ENCODE results near the gene RASSF6. TPM values are rescaled to one million over a fixed set of nuclear protein-coding genes. Genes with fewer than 3 reads are reported as not detected.
"Not testable (repeated sequence)": the region's sequence is repeated elsewhere in the genome, so short reads cannot be mapped to it uniquely, and the experiment has no call there.

RASSF6 gene
- total RNA-seq, 2 donors from 2014 or later: 13.8 to 38.9 TPM

DNA sequence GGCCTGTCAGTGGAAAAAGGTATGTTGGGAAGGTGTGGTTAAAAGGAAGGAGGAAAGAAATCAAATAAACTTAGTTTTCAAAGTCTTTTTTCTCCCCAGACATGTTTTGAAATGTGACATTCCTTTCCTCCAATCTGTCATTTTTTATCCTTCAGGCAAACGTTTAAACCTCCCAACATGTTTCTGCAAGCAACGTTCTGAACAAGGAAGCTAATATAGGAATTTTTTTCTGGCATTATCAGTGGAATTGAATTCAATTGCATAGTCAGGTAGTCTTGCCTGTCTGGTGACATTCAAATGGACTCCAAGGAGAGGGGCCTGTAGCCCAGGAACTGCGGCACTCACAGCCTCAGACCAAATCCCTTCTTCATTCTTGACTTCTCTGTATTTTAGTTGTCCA, 30.0 kb upstream of the RASSF6 start:
- intact Hi-C loops (cut with DNase I): loop anchor here (2.0 to 10.0 kb wide), 3 partner anchors 57 to 335 kb away; no protein-coding TSS in a partner anchor
- no peaks in the 10 kb centered on the region for H3K4me1 ChIP-seq
- TF ChIP-seq, protein P1, sequence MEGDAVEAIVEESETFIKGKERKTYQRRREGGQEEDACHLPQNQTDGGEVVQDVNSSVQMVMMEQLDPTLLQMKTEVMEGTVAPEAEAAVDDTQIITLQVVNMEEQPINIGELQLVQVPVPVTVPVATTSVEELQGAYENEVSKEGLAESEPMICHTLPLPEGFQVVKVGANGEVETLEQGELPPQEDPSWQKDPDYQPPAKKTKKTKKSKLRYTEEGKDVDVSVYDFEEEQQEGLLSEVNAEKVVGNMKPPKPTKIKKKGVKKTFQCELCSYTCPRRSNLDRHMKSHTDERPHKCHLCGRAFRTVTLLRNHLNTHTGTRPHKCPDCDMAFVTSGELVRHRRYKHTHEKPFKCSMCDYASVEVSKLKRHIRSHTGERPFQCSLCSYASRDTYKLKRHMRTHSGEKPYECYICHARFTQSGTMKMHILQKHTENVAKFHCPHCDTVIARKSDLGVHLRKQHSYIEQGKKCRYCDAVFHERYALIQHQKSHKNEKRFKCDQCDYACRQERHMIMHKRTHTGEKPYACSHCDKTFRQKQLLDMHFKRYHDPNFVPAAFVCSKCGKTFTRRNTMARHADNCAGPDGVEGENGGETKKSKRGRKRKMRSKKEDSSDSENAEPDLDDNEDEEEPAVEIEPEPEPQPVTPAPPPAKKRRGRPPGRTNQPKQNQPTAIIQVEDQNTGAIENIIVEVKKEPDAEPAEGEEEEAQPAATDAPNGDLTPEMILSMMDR (IDR thresholded peaks at IDR 0.05): no peak
- H3K9me3 ChIP-seq: no peaks in the 10 kb centered on the region
- H3K36me3 ChIP-seq: no peaks in the 10 kb centered on the region
- no peak overlapping the region for H3K27ac ChIP-seq
- H3K4me3 ChIP-seq: no peak overlapping the region
- no peaks in the 10 kb centered on the region for H3K27me3 ChIP-seq
- no peak overlapping the region for H3K9ac ChIP-seq (ENCODE audit: low read depth in 2 of 2, low read length in 2 of 2)
- DNase-seq: no peak

GRCh38 chr4:73648478-73648877, 28.2 kb upstream of the RASSF6 start:
- DNase-seq: no peak
- Histone ChIP-seq H3K9ac (ENCODE audit: low read depth in 2 of 2, low read length in 2 of 2) (no peak overlapping the region), H3K4me1 (no peaks in the 10 kb centered on the region), H3K4me3 (no peak overlapping the region), H3K36me3 (no peaks in the 10 kb centered on the region), H3K27ac (no peak overlapping the region), H3K27me3 (no peaks in the 10 kb centered on the region), H3K9me3 (no peaks in the 10 kb centered on the region)
- intact Hi-C loops (cut with DNase I): no loop called here
- TF ChIP-seq, protein P1 (IDR thresholded peaks at IDR 0.05): no peak

GRCh38 chr4:73646117-73646516, 25.9 kb upstream of the RASSF6 start:
- H3K36me3 ChIP-seq: no peaks in the 10 kb centered on the region
- H3K27ac ChIP-seq: no peak overlapping the region
- intact Hi-C loops (cut with DNase I): no loop called here
- no peaks in the 10 kb centered on the region for H3K4me1 ChIP-seq
- H3K27me3 ChIP-seq: no peaks in the 10 kb centered on the region
- TF ChIP-seq, protein P1 (IDR thresholded peaks at IDR 0.05): no peak
- no peaks in the 10 kb centered on the region for H3K9me3 ChIP-seq
- DNase-seq: no peak
- H3K4me3 ChIP-seq: no peak overlapping the region
- H3K9ac ChIP-seq (ENCODE audit: low read depth in 2 of 2, low read length in 2 of 2): no peak overlapping the region

DNA sequence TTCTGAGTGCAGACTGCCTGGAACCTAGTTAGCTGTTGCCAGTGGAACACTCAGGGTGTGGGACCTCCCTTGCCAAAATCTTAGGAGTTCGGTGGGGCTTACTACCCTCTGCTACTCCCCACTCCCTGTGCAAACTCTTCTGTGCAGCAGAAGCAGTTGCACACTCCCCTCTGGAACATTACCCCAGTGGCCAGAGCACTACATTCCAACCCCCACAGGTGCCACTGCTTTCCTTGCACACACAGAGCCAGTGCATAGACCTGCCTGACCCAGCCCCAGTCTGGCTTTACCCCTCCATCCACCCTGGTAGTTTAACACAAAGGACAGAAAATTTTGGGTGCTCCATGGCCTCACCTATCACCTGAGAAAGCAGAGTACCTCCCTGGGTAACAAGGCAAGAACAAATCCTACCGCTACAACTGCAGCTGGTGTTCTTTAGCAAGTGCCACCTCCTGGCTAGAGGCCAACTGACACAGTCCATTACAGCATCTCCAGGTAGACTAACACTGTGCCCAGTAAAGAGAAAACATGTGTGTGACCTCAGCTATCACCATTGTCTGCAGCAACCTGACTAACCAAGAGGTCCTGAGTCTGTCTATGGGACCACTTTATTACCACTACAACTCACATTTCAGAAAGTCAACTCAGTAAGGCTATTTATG, 11.5 kb upstream of the RASSF6 start:
- H3K36me3 ChIP-seq: no peaks in the 10 kb centered on the region
- no peaks in the 10 kb centered on the region for H3K4me1 ChIP-seq
- H3K27me3 ChIP-seq: no peaks in the 10 kb centered on the region
- no peak overlapping the region for H3K4me3 ChIP-seq
- TF ChIP-seq, protein P1 (IDR thresholded peaks at IDR 0.05): no peak
- no peaks in the 10 kb centered on the region for H3K9me3 ChIP-seq
- no peak for DNase-seq
- no peak overlapping the region for H3K9ac ChIP-seq (ENCODE audit: low read depth in 2 of 2, low read length in 2 of 2)
- no peak overlapping the region for H3K27ac ChIP-seq
- intact Hi-C loops (cut with DNase I): no loop called here

- intact Hi-C loops (cut with DNase I); H3K36me3 ChIP-seq; H3K4me3 ChIP-seq; H3K9me3 ChIP-seq; DNase-seq; H3K27me3 ChIP-seq; H3K27ac ChIP-seq; H3K4me1 ChIP-seq; H3K9ac ChIP-seq (ENCODE audit: low read depth in 2 of 2, low read length in 2 of 2): not testable (repeated sequence)
These were observed 8.6 kb upstream of the RASSF6 start for GRCh38 chr4:73628834-73629233.

DNA sequence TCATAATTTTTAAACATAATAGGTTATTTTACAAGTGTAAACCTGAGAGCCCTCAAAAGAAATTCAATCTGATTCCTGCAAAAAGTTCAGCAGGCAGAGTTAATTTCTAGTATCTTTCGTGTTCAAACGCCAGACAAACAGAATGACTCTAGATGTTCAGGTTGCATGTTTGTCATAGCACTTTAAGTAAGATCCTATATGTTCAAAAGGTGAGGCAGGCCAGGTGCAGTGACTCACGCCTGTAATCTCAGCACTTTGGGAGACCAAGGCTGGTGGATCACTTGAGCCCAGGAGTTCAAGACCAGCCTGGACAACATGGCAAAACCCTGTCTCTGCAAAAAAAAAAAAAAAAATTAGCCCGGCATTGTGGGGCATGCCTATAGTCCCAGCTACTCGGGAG, 1.1 kb upstream of the RASSF6 start:
- no peak for DNase-seq
- Histone ChIP-seq H3K27me3 (no peaks in the 10 kb centered on the region), H3K27ac (peak overlapping the region; percentile 82), H3K9ac (ENCODE audit: low read depth in 2 of 2, low read length in 2 of 2) (no peak overlapping the region), H3K4me1 (no peaks in the 10 kb centered on the region), H3K36me3 (no peaks in the 10 kb centered on the region), H3K9me3 (no peaks in the 10 kb centered on the region), H3K4me3 (no peak overlapping the region)
- TF ChIP-seq, protein P1 (IDR thresholded peaks at IDR 0.05): no peak
- intact Hi-C loops (cut with DNase I): no loop called here

All from colonic mucosa (tissue), 4 donors.